ENCODE measurements around the gene WASHC4.

- no peak for TF ChIP-seq POLR2AphosphoS5 (IDR thresholded peaks at IDR 0.05; ENCODE audit: low read depth, low read length)
- TF ChIP-seq CTCF (IDR thresholded peaks at IDR 0.05): no peak
- TF ChIP-seq TCF7L2 (IDR thresholded peaks at IDR 0.05; ENCODE audit: low read depth, low read length): no peak
- no peak for TF ChIP-seq REST (IDR thresholded peaks at IDR 0.05; ENCODE audit: insufficient read depth in 1 of 2, low read depth in 2 of 2, low read length in 1 of 2)
These were observed 15.2 kb upstream of the WASHC4 start for GRCh38 chr12:105092336-105092735.

Measured in Panc1 (cell line).